RWPE1 (cell line): ENCODE data around the gene CNOT4.

Experiments
- CTCF ChIA-PET: fragments of 350-600 bp; sonication (Branson Sonifier 250); formaldehyde crosslinking; extraction: SDS; loops from one replicate; lab custom pipeline; 2021; lab: Yijun Ruan, JAX
- POLR2A ChIA-PET: fragments of 400-600 bp; formaldehyde crosslinking; extraction: SDS; loops from one replicate; lab custom pipeline; 2020; ENCODE audit warnings: antibody characterized with exemption; ENCODE audit not compliant: low non-redundant PET; lab: Yijun Ruan, JAX
- DNase-seq: peaks from one replicate; pipeline ENCODE4 v3.0.0; 2012; ENCODE audit warnings: low spot score
- H3K27ac ChIP-seq: fragments of 450-650 bp; 2 replicates; pipeline ENCODE4 v1.5.1; 2017
- TF ChIP-seq, protein P1 (sequence below): fragments of 450-650 bp; conservative IDR thresholded peaks from 2 replicates; pipeline ENCODE4 v1.5.1; 2017; ENCODE audit warnings: low read depth, mild to moderate bottlenecking

CNOT4 gene

GRCh38 chr7:135383525-135384175 is 126.3 kb downstream of the CNOT4 start:
- TF ChIP-seq, protein P1, sequence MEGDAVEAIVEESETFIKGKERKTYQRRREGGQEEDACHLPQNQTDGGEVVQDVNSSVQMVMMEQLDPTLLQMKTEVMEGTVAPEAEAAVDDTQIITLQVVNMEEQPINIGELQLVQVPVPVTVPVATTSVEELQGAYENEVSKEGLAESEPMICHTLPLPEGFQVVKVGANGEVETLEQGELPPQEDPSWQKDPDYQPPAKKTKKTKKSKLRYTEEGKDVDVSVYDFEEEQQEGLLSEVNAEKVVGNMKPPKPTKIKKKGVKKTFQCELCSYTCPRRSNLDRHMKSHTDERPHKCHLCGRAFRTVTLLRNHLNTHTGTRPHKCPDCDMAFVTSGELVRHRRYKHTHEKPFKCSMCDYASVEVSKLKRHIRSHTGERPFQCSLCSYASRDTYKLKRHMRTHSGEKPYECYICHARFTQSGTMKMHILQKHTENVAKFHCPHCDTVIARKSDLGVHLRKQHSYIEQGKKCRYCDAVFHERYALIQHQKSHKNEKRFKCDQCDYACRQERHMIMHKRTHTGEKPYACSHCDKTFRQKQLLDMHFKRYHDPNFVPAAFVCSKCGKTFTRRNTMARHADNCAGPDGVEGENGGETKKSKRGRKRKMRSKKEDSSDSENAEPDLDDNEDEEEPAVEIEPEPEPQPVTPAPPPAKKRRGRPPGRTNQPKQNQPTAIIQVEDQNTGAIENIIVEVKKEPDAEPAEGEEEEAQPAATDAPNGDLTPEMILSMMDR: no peak
- H3K27ac ChIP-seq: no peak overlapping the region
- ChIA-PET POLR2A (no interaction called here), CTCF (no interaction called here)
- DNase-seq: no peak

DNA sequence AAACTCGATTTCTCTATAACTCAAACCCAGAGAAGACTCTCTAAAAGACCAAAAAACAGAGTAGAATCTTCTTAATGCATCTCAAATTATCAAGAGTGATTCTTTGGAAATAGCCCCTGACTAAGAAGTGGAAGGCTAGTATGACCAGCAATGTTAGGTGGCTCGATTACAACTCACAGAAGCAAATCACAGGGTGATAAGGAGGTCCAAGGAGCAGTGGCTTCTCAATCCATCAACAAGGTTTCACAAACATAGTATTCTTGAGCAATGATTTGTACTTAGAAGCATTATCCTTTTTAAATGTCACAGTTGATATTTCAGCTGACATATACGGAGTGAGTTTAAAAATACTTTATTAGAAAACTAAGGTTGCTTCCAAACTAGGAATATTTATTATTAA is 127.7 kb downstream of the CNOT4 start:
- ChIA-PET CTCF (no interaction called here), POLR2A (no interaction called here)
- no peak for DNase-seq
- TF ChIP-seq, protein P1: no peak
- no peak overlapping the region for H3K27ac ChIP-seq

DNA sequence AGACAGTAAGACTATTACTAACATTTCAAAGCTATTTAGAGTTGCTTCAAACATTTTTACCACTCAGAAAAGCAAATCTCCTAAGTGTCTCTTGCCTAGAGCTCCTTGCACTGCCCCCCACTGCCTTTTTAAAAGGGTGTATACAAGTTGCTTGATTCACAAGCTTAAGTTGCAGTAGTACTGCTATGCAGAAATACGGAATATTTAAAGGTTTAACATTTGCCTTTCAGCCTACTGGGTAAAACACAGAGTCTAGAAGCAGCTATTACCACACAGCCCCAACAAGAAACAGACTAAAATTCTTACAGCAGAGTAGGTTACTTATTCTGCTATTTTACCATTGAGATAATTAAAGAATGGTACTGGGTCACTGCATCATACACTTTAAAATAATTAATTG is 128.5 kb downstream of the CNOT4 start:
- POLR2A ChIA-PET: no interaction called here
- CTCF ChIA-PET: interaction anchor here (0.7 kb wide), 1 partner anchor 107 kb away, joined by 3 read pairs; no protein-coding TSS in a partner anchor
- H3K27ac ChIP-seq: no peak overlapping the region
- no peak for DNase-seq
- TF ChIP-seq, protein P1: no peak

GRCh38 chr7:135380351-135380750 is 129.6 kb downstream of the CNOT4 start:
- POLR2A ChIA-PET: no interaction called here
- CTCF ChIA-PET: no interaction called here
- no peak for DNase-seq

GRCh38 chr7:135377171-135377570 is 132.7 kb downstream of the CNOT4 start:
- ChIA-PET POLR2A (no interaction called here), CTCF (no interaction called here)
- DNase-seq: no peak
- no peak overlapping the region for H3K27ac ChIP-seq
- TF ChIP-seq, protein P1: no peak

More at GRCh38 chr7:135380351-135380750, 129.6 kb downstream of the CNOT4 start:
- TF ChIP-seq, protein P1: no peak
- no peak overlapping the region for H3K27ac ChIP-seq

DNA sequence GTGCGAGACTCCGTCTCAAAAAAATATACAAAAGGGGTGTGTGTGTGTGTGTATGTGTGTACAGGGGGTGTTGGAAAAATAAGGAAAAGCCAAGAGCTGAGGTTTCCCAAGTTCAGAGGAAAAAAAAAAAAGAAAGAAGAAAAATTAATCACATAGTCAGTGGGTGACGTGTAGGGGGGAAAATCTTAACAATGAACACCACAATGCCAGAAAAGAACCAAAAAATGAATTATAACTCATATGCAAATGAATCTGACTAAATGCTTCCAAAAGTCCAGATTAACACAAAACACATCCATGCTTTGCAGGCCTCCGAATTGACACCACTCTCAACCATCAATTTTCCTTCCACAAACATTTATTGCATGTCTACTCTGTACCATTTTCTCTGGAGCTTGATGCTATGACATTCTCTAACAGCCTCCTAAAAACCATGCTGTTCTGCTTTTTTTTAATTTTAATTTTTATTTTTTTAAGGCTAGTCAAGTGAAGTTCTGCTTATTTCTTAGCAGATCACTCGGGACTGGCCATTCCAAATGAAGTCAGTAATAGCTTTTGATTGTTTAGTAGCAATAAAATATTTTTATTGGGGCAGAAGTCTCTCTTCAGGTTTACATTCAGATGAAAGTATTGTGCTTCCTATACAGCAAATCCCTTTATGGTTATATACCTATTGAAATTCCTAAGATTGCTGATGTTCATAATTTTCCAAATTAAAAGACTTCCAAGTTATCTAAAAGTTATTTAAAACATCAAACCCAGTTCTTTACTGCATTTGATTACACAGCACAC is 133.8 kb downstream of the CNOT4 start:
- TF ChIP-seq, protein P1: no peak
- no peak overlapping the region for H3K27ac ChIP-seq
- POLR2A ChIA-PET: no interaction called here
- no peak for DNase-seq
- CTCF ChIA-PET: interaction anchor here (0.7 kb wide), 1 partner anchor 16 kb away, joined by 3 read pairs; no protein-coding TSS in a partner anchor
